UCSD-AML1 (cell line): ENCODE measurements around the gene CYTH1.

Experiments
- DNase-seq: peaks from one replicate; lab custom pipeline; 2025; ENCODE audit not compliant: unreplicated experiment; lab: John Stamatoyannopoulos, UW

The CYTH1 gene

GRCh38 chr17:78781893-78782304 lies at the start of gene CYTH1:
Gene CYTH1, minus strand, starts transcription at chr17:78782273. Its CDS starts 50 bp downstream, at chr17:78782223.
- DNase-seq: no peak

DNA sequence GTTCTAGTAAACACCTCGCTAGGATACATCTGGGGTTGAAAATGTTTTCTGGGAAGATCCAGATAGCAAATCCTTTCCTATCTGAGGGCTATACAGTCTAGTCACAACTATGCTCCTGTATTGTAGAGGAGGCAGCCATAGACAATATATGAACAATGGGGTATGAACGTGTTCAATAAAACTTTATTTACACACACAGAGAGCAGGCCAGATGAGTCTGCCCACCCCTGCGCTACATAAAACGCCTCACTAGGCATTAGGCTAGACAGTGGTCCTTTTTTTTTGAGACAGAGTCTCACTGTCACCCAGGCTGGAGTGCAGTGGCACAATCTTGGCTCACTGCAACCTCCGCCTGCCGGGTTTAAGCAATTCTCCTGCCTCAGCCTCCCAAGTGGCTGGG lies 47.4 kb upstream of the CYTH1 start:
- DNase-seq: no peak

- peak; percentile 24 for DNase-seq
Observed at GRCh38 chr17:78828470-78829185, 46.6 kb upstream of the CYTH1 start.

GRCh38 chr17:78826836-78827509 lies 44.9 kb upstream of the CYTH1 start:
- DNase-seq: peak; percentile 28

DNA sequence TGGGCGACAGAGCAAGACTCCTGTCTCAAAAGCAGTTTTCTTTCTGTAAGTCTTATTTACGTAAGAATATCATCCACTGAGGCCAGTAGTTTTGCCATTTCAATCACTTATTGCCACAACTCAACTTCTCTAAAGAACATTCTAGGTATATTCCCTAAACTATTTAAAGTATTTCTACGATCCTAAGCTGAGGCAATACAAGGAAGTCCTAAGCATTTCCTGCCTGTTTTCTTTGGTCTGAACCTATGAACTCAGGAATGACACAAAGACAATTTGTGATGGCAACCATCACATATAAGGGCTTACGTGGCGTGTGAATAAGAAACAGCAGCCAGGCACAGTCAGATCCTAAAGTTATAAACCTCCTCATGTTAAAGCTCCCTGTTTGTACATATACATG lies 44.3 kb upstream of the CYTH1 start:
- no peak for DNase-seq

GRCh38 chr17:78825696-78826095 lies 43.6 kb upstream of the CYTH1 start:
- no peak for DNase-seq

DNA sequence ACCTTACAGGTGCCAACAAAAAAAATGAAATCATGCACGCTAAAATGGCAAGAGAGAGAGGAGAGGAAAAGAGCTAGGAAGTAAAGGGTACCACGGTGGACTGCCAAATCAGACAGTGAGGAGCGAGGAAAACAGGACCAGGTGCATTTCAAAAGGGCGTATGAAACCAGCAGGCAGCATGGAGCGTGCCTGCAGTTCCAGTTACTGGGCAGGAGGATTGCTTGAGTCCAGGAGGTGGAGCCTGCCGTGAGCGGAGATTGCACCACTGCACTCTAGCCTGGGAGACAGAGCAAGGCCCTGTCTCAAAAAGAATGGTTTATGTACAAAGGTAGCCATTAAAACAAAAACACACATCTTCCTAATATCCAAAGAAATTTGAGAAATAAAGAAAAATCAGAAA lies 42.2 kb upstream of the CYTH1 start:
- DNase-seq: no peak

GRCh38 chr17:78823282-78824046 lies 41.4 kb upstream of the CYTH1 start:
- DNase-seq: no peak

DNA sequence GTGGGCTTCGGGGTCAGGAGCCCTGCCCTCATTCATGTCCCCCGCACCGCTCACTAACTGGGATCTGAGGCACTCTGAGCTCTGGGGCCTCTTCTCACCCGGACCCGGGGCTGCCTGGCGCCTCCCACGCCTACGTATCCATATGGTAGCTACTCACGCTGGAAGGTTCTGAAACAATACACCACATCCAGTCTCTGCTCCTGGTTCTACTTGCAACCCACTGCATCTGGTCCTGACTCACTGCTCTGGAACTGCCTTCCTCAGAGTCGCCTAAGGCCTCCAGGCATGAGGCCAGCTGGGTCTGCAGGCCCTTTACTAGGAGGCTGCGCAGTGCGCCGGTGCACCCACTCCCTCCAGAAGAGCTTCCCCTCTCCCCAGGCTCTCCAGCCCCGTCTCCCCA lies 40.5 kb upstream of the CYTH1 start:
- DNase-seq: no peak

DNA sequence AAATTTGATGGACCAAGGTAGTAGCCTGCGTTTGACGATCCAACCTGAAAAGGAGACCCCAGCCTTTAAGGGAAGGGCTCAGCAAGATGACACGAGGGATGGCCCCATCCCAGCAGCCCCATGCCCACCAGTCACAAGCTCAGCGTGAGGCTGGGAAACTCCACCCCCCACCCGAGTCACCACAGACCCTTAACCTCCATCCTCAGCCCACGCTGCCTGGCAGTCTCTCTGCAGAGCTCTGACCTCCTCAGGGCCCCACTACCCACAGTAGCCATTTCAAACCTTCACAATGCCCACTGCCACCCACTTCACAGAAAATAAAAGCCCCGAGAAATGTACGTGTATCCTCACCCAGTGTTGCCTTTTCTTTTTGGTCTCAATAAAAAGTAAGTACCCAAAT lies 39.9 kb upstream of the CYTH1 start:
- no peak for DNase-seq

DNA sequence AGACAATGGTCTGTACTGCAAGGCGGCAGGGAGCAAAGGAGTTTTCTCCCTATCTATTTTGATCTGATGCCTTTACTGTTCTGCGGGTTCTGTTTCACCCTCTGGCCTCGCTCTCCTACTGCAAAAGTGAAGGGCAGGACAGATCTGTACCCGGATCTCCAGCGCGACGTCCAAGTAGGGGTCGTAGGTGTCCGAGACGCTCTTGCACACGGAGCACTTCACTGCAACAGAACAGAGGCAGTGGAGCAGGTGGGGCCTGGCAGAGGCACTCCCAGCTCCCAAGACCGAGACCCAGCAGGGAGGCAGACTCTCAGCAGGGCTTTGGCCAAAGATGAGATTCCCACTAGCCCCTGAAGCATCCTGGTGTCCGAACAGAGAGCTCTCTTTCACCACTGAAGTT lies 38.8 kb upstream of the CYTH1 start:
- no peak for DNase-seq

- no peak for DNase-seq
Observed at GRCh38 chr17:78819806-78820792, 38.0 kb upstream of the CYTH1 start.

GRCh38 chr17:78819402-78819801 lies 37.3 kb upstream of the CYTH1 start:
- DNase-seq: no peak

- DNase-seq: peak; percentile 56
Observed at GRCh38 chr17:78818932-78819331, 36.9 kb upstream of the CYTH1 start.

DNA sequence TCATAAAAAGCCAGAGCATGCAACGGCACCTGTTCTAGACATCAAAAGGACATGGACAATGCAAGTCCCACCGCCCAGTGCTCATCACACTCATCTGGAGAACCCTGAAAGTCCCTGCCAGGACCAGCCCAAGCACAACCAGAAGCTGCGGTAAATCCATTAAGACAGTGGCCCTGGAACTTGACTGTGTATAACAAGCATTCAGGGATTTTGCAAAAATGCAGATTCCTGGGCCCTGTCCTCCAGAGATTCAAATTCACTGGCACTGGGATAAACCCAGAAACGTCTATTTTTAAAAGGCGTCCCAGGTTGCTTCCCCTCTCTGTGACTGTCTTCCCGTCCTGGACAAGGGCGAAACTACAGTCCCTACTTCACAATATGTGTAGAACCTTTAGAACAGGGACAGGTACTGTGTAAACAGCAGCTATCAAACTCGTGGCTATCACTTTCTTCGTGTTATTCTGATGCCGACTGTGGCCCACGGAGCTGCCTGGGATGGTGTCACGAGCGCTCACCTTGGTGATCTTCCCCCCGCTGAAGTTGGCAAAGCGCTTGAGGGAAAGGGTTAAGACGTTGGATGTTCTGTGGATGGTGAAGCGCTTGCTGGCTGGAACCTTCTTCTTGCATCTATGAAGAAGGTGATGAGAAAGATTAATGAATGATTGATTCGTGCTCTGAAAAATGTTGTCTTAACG lies 36.2 kb upstream of the CYTH1 start:
- DNase-seq: no peak

DNA sequence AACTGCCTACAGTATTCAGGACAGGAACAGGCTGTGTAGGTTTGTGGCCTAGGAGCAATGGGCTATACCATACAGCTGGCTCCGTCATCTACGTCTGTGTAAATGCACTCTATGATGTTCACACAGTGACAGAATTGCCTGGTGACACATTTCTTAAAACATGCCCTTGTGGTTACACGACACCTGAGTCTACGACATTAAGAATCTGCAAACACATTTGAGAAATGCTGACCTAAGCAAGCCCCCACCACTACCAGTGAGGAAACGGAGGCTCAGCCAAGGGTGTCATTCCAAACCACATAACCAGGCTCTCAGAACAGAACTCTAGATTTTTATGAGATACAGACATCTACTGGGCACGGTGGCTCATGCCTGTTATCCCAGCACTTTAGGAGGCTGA lies 35.0 kb upstream of the CYTH1 start:
- no peak for DNase-seq

- DNase-seq: no peak
Observed at GRCh38 chr17:78815696-78816095, 33.6 kb upstream of the CYTH1 start.

DNA sequence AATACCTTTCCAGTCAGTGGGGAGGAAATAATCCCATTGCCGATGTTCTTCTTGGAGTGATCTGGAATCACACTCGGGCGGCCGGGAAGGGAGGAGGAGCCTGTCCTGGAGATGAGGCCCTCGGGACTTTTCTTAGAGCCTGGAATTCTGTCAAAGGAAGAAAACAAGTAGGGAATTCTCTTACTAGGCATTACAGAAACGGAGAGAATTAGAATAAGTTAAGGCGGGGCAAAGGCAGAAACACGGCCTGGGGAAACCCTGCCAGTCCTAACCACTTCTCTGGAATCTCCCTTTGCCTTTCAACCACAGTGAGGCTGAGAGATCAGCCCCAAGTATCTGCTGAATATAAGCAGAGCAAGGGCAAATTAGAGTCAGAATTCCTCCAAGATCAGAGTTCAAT lies 30.8 kb upstream of the CYTH1 start:
- DNase-seq: no peak

DNA sequence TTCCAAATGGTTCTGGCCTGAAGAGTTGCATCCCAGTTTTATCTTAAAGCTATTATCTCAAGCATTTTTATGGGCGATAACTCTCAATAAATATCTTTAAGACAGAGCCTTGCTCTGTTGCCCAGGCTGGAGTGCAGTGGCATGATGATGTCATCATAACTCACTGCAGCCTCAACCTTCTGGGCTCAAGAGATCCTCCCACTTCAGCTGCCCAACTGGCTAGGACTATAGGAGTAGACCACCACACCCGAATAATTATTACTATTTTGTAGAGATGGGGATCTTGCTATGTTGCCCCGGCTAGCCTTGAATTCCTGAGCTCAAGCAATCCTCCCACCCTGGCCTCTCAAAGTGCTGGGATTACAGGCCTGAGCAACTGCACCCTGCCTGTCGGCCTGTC lies 26.1 kb upstream of the CYTH1 start:
- no peak for DNase-seq

GRCh38 chr17:78806451-78806850 lies 24.4 kb upstream of the CYTH1 start:
- DNase-seq: no peak
